ENCODE measurements around the gene STAG3.
"Not testable (repeated sequence)": the region's sequence is repeated elsewhere in the genome, so short reads cannot be mapped to it uniquely, and the experiment has no call there.

STAG3 gene

GRCh38 chr7:100247152-100247757, 69.5 kb downstream of the STAG3 start:
- no peak for DNase-seq (ENCODE audit: low spot score)

DNA sequence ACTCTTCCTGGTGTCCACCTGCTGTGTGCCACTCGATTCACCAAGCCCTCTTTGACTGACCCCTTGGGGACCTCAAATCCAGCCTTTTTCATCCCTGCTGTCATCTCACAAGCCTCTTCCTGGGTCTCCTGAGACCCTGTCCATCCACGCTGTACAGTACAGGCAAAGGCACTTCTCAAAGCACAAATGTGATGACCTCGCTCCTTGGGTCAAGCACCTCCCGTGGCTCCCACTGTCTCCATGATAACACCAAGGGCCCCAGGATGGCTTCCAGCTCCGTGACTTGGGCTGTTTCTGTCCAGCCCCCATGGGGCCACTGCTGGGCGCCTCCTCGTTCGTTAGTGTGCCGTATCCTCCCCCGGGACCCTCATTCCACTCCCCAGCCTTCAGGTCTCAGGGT, 70.8 kb downstream of the STAG3 start:
- no peak for DNase-seq (ENCODE audit: low spot score)

DNA sequence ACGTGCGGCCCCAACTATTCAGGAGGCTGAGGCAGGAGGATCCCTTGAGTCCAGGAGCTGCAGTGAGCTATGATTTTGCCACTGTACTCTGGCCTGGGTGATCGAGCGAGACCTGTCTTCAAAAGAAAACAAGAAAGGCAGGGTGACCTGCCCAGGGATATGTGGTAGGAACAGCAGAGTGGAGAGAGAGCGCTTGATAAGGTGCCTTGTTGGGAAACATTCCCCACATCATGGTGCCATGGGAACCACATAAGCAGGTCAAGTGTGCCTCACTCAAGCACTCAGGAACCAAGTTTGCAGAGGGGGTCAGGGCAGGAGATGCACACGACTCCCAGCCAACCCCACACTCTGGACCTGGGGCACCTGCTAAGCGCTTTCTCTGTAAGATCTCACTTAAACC, 79.3 kb downstream of the STAG3 start:
- DNase-seq (ENCODE audit: low spot score), result no peak

DNA sequence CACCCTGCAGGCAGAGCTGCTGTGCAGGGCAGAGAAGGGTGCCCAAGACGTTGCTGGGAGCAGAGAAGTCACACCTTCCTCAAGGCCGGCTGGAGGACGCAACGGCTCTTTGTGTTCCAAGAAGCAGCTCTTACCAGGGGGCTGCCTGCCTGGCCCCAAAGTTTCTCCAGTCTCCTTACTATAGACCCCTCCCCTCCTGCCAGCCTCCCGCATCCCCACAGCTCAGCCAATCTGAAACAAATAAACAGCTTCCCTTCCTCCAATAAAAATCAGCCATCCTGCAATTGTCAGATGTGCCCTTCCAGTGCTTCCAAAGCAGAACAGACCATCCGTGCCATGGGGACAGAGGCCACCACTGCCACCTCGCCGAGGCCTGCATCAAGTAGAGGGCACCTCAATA, 82.3 kb downstream of the STAG3 start:
- DNase-seq (ENCODE audit: low spot score), result not testable (repeated sequence)

DNA sequence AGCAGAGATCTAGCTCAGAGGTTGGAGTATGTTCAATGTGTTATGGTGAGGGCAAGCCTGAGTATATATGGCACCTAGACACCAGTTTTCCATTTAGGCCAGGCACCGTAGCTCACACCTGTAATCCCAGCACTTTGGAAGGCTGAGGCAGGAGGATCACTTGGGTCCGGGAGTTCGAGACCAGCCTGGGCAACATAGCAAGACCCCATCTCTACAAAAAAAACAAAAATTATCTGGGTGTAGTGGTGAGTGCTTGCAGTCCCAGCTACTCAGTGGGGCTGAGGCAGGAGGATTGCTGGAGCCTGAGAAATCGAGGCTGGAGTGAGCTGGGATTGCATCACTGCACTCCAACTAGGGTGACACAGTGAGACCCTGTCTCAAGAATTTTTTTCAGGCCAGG, 85.2 kb downstream of the STAG3 start:
- DNase-seq (ENCODE audit: low spot score), result not testable (repeated sequence)

Measured in CD4-positive, alpha-beta T cell treated with Interleukin-2 at 100 ng/mL for 4 hours (primary cell).